Measurements from ENCODE around the gene PCNT. TPM values are rescaled to one million over a fixed set of nuclear protein-coding genes. Genes with fewer than 3 reads are reported as not detected.

Gene PCNT
- total RNA-seq, 1 experiment from 2014 or later: 39.6 TPM

- Histone ChIP-seq H4K91ac (ENCODE audit: insufficient read length, low read depth, low read length) (no peak overlapping the region), H2BK5ac (ENCODE audit: insufficient read length, low read length) (no peak overlapping the region), H2BK20ac (ENCODE audit: low read depth, low read length, poor library complexity, severe bottlenecking) (no peak overlapping the region), H4K20me1 (ENCODE audit: control insufficient read depth, insufficient read depth, insufficient read length) (no peaks in the 10 kb centered on the region), H4K8ac (replicated peaks; ENCODE audit: insufficient read length, low read depth, low read length) (no peak overlapping the region), H3K18ac (ENCODE audit: insufficient read length, low read depth, low read length) (no peak overlapping the region), H4K5ac (ENCODE audit: insufficient read length, low read depth, low read length) (no peak overlapping the region), H3K27me3 (ENCODE audit: insufficient read depth, low read length) (no peaks in the 10 kb centered on the region), H3K56ac (ENCODE audit: insufficient read length, low read depth, low read length) (no peak overlapping the region), H3K9me3 (ENCODE audit: control insufficient read depth, low read depth, low read length) (no peaks in the 10 kb centered on the region), H3K79me2 (ENCODE audit: insufficient read depth, low read length) (no peaks in the 10 kb centered on the region), H3K4me1 (ENCODE audit: insufficient read depth, low read length) (no peaks in the 10 kb centered on the region), H3K27ac (ENCODE audit: insufficient read length, low read depth, low read length) (no peak overlapping the region), H2BK15ac (ENCODE audit: low read depth, low read length) (no peak overlapping the region), H3K9ac (ENCODE audit: extremely low read depth, insufficient read length, low read length) (no peak overlapping the region), H3K79me1 (ENCODE audit: insufficient read depth, low read depth, low read length, poor library complexity, severe bottlenecking) (peaks cover 4% of the 10 kb centered on the region), H3T11ph (ENCODE audit: low read length) (no peak overlapping the region), H3K23ac (ENCODE audit: insufficient read length, low read depth, low read length) (no peak overlapping the region), H3K4me2 (ENCODE audit: insufficient read depth, insufficient read length, low read length) (no peak overlapping the region), H2AK5ac (ENCODE audit: insufficient read length, low read length) (no peak overlapping the region), H3K14ac (ENCODE audit: insufficient read depth, low read length) (no peak overlapping the region), H2BK120ac (ENCODE audit: low read depth, low read length, poor library complexity, severe bottlenecking) (no peak overlapping the region), H2AFZ (ENCODE audit: low read length) (no peak overlapping the region), H2BK12ac (ENCODE audit: insufficient read length, low read depth, low read length) (no peak overlapping the region), H3K4ac (ENCODE audit: low read depth, low read length) (no peak overlapping the region), H3K23me2 (ENCODE audit: insufficient read length, low read depth, low read length, poor library complexity, severe bottlenecking) (no peaks in the 10 kb centered on the region)
- WGBS (ENCODE audit: extremely low coverage, insufficient read length, low lambda C conversion rate): no CpG with 5 or more reads among the region's 34 CpGs
- Mint-ChIP-seq H3K36me3 (ENCODE audit: insufficient read depth in 1 of 3, low read depth in 3 of 3) (peaks cover 17 to 70% (median 60%) of the 10 kb centered on the region in 3 experiments; a peak in 6 of 7 replicates), H3K27ac (peak overlapping the region in 1 of 3 experiments; percentile 53; a peak in 2 of 7 replicates), H3K27me3 (ENCODE audit: low read depth) (no peaks in the 10 kb centered on the region), H3K9me3 (no peaks in the 10 kb centered on the region; a peak in 1 of 5 replicates), H3K4me1 (no peaks in the 10 kb centered on the region), H3K4me3 (no peak overlapping the region)
- TF ChIP-seq CTCF (conservative IDR thresholded peaks at IDR 0.05): no peak
- no peak for DNase-seq
Observed at GRCh38 chr21:46346296-46347202, 22.6 kb downstream of the PCNT start.

Data from H9 (cell line).